HG03565 (cell line): ENCODE results near the gene STK35.

Experiments used
- ATAC-seq: cut with Tn5 transposase; IDR thresholded peaks from one replicate; pipeline ENCODE4 v1.9.1; 2021; ENCODE audit warnings: mild to moderate bottlenecking, moderate library complexity; ENCODE audit not compliant: unreplicated experiment

Gene STK35

GRCh38 chr20:2103461-2104153 is 2.0 kb downstream of the STK35 start:
- no peak for ATAC-seq

GRCh38 chr20:2104236-2104635 is 2.6 kb downstream of the STK35 start:
- ATAC-seq = no peak

- ATAC-seq = no peak
Observed at GRCh38 chr20:2108498-2108897, 6.9 kb downstream of the STK35 start.

- ATAC-seq = no peak
Observed at GRCh38 chr20:2108987-2109386, 7.4 kb downstream of the STK35 start.

GRCh38 chr20:2109425-2110210 is 8.0 kb downstream of the STK35 start:
- ATAC-seq = no peak

GRCh38 chr20:2112910-2113309 is 11.3 kb downstream of the STK35 start:
- no peak for ATAC-seq

GRCh38 chr20:2114127-2114959 is 12.7 kb downstream of the STK35 start:
- no peak for ATAC-seq

GRCh38 chr20:2114990-2115681 is 13.5 kb downstream of the STK35 start:
- no peak for ATAC-seq

GRCh38 chr20:2116170-2116940 is 14.7 kb downstream of the STK35 start:
- no peak for ATAC-seq

- ATAC-seq = peak; percentile 48
Observed at GRCh38 chr20:2118783-2119182, 17.2 kb downstream of the STK35 start.

GRCh38 chr20:2122936-2123335 is 21.3 kb downstream of the STK35 start:
- ATAC-seq = no peak

GRCh38 chr20:2123720-2124119 is 22.1 kb downstream of the STK35 start:
- ATAC-seq = no peak

GRCh38 chr20:2124564-2125213 is 23.1 kb downstream of the STK35 start:
- no peak for ATAC-seq

- no peak for ATAC-seq
Observed at GRCh38 chr20:2125474-2126112, 24.0 kb downstream of the STK35 start.

- ATAC-seq = no peak
Observed at GRCh38 chr20:2127238-2127637, 25.6 kb downstream of the STK35 start.

- no peak for ATAC-seq
Observed at GRCh38 chr20:2128542-2128941, 26.9 kb downstream of the STK35 start.

GRCh38 chr20:2130062-2130591 is 28.5 kb downstream of the STK35 start:
- no peak for ATAC-seq

- no peak for ATAC-seq
Observed at GRCh38 chr20:2130683-2131082, 29.1 kb downstream of the STK35 start.

GRCh38 chr20:2131366-2131765 is 29.7 kb downstream of the STK35 start:
- ATAC-seq = no peak
